SK-N-MC (cell line): ENCODE measurements around the gene DNASE2.
"Not testable (repeated sequence)": the region's sequence is repeated elsewhere in the genome, so short reads cannot be mapped to it uniquely, and the experiment has no call there.

Source experiments
- EZH2 ChIP-seq: fragments of 200-600 bp; sonication (generic); IDR thresholded peaks from one replicate; pipeline ENCODE4 v1.6.1; 2017; ENCODE audit warnings: antibody characterized with exemption
- FOXP2 ChIP-seq: optimal IDR thresholded peaks from 2 replicates; pipeline ENCODE3; 2011; ENCODE audit warnings: mild to moderate bottlenecking, moderate library complexity; ENCODE audit not compliant: insufficient read depth; ENCODE audit errors: extremely low read length, control extremely low read depth
- POLR2AphosphoS5 ChIP-seq: IDR thresholded peaks from 2 replicates; pipeline ENCODE4 v1.6.1; 2012; ENCODE audit warnings: mild to moderate bottlenecking, low read depth, low read length, borderline replicate concordance

DNA sequence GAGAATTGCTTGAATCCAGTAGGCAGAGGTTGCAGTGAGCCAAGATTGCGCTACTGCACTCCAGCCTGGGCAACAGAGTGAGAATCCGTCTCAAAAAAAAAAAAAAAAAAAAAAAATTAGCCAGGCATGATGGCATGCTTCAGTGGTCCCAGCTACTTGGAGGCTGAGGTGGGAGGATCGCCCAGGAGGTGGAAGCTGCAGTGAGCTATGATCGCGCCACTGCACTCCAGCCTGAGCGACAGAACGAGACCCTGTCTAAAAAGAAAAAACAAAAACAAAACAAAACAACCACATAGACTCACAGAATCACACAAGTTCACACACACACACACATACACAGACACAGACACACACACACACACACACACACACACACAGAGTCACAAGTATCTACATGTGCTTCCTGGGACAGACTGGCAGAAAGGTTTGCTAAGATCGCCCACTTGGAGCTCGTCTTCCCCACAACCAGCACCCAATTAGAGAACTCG, 9.1 kb upstream of the DNASE2 start:
- 0 out of 2 replicates have a peak, but pooled peaks have one; percentile 4 for TF ChIP-seq POLR2AphosphoS5
- TF ChIP-seq EZH2, FOXP2: not testable (repeated sequence)
